Osteocyte (in vitro differentiated cells): ENCODE measurements around the gene ANKUB1. TPM values are rescaled to one million over a fixed set of nuclear protein-coding genes. Genes with fewer than 3 reads are reported as not detected.

Experiments
- DNase-seq: peaks from one replicate; pipeline ENCODE4 v3.0.0; 2021; ENCODE audit warnings: mixed read lengths; ENCODE audit not compliant: unreplicated experiment; ENCODE audit errors: extremely low spot score
- H3K27ac Mint-ChIP-seq: one replicate; pipeline ENCODE4 v1.8.0; 2021; ENCODE audit warnings: mild to moderate bottlenecking, mixed read lengths; ENCODE audit not compliant: unreplicated experiment
- H3K27me3 Mint-ChIP-seq: one replicate; pipeline ENCODE4 v1.8.0; 2021; ENCODE audit warnings: mixed read lengths; ENCODE audit not compliant: unreplicated experiment
- H3K36me3 Mint-ChIP-seq: one replicate; pipeline ENCODE4 v1.8.0; 2021; ENCODE audit warnings: mixed read lengths; ENCODE audit not compliant: unreplicated experiment
- H3K4me1 Mint-ChIP-seq: one replicate; pipeline ENCODE4 v1.8.0; 2021; ENCODE audit warnings: mixed read lengths; ENCODE audit not compliant: unreplicated experiment
- H3K4me3 Mint-ChIP-seq: one replicate; pipeline ENCODE4 v1.8.0; 2021; ENCODE audit warnings: mild to moderate bottlenecking, moderate library complexity, mixed read lengths; ENCODE audit not compliant: unreplicated experiment
- H3K9me3 Mint-ChIP-seq: one replicate; pipeline ENCODE4 v1.8.0; 2021; ENCODE audit warnings: mixed read lengths; ENCODE audit not compliant: unreplicated experiment
- CTCF ChIP-seq: fragments of 200-600 bp; sonication (generic); IDR thresholded peaks from 2 replicates; pipeline ENCODE4 v1.5.0; 2021; ENCODE audit warnings: antibody characterized with exemption, mild to moderate bottlenecking, moderate library complexity
- total RNA-seq: library from RNA; stranded (reverse); gene quantifications from 2 replicates; pipeline ENCODE4 v1.2.1, GENCODE V29; 2021

The ANKUB1 gene
- total RNA-seq, 1 donor from 2014 or later: not detected

DNA sequence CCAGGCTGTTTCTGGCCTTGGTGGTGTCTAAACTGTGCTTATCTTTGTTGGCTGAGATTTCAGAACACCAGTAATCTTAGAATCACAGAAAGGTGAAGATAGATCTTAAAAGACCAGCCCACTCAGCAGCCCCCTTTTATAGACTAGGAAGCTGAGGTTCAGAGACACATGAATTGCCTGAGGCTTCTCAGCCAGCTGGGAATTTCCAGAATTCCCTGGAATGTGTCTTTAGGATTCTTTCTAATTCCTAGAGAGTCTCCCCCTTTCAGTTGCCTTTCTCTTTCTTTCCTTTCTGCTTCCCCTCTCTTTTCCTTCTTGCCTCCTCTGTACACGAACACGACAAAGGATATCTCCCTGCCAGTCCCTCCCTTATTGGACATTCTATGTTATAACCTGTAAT, 19.5 kb downstream of the ANKUB1 start:
- Mint-ChIP-seq H3K9me3 (no peaks in the 10 kb centered on the region), H3K36me3 (no peaks in the 10 kb centered on the region)
- TF ChIP-seq CTCF: no peak

GRCh38 chr3:149771652-149772271, 20.6 kb downstream of the ANKUB1 start:
- H3K27me3 Mint-ChIP-seq: peaks cover 22% of the 10 kb centered on the region
- no peak overlapping the region for H3K4me3 Mint-ChIP-seq
- no peaks in the 10 kb centered on the region for H3K36me3 Mint-ChIP-seq
- DNase-seq: no peak
- H3K4me1 Mint-ChIP-seq: peaks cover 2% of the 10 kb centered on the region
- H3K9me3 Mint-ChIP-seq: no peaks in the 10 kb centered on the region
- no peak overlapping the region for H3K27ac Mint-ChIP-seq
- peak; percentile 76 for TF ChIP-seq CTCF

More for the DNA sequence above, 19.5 kb downstream of the ANKUB1 start:
- Mint-ChIP-seq H3K27ac (no peak overlapping the region), H3K4me1 (peaks cover 2% of the 10 kb centered on the region), H3K27me3 (peaks cover 13% of the 10 kb centered on the region), H3K4me3 (no peak overlapping the region)
- DNase-seq: no peak

DNA sequence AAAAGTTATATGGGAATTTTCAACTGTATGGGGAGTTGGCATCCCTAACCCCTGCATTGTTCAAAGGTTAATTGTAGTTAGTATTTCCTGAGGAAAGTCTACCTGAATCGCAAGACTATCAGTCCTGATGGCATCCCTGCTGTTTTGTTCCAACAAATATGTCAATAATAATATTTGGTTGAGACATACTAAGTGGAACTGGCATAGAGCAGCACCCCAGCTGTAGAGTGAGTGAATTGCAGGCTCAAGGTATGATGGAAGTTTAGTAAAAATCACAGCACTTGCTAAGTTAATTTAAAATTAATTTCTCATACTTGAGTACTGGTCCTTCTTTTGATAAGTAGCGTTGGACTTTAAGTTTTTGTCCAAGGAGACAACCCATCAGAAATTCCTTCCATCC, 22.1 kb downstream of the ANKUB1 start:
- Mint-ChIP-seq H3K9me3 (no peaks in the 10 kb centered on the region), H3K36me3 (no peaks in the 10 kb centered on the region), H3K27me3 (peaks cover 35% of the 10 kb centered on the region), H3K4me3 (no peak overlapping the region), H3K27ac (no peak overlapping the region), H3K4me1 (peaks cover 2% of the 10 kb centered on the region)
- no peak for DNase-seq
- no peak for TF ChIP-seq CTCF

DNA sequence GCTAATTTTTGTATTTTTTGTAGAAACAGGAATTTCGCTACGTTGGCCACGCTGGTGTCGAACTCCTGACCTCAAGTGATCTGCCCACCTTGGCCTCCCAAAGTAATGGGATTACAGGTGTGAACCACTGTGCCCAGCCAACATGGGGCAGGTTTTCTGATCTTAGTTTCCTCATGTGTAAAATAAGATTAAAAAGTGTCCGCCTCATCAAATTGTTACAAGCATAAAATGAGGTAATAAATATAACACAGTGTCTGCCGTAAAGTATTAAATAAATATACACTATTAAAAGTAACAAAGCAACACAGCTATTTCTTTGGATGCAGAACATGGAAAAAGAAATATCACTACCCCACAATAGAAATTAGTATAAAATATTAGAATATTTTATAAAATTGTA, 23.6 kb downstream of the ANKUB1 start:
- Mint-ChIP-seq H3K36me3 (no peaks in the 10 kb centered on the region), H3K4me3 (no peak overlapping the region), H3K27me3 (peaks cover 44% of the 10 kb centered on the region), H3K27ac (no peak overlapping the region), H3K4me1 (peaks cover 2% of the 10 kb centered on the region), H3K9me3 (no peaks in the 10 kb centered on the region)
- no peak for DNase-seq
- TF ChIP-seq CTCF: no peak

DNA sequence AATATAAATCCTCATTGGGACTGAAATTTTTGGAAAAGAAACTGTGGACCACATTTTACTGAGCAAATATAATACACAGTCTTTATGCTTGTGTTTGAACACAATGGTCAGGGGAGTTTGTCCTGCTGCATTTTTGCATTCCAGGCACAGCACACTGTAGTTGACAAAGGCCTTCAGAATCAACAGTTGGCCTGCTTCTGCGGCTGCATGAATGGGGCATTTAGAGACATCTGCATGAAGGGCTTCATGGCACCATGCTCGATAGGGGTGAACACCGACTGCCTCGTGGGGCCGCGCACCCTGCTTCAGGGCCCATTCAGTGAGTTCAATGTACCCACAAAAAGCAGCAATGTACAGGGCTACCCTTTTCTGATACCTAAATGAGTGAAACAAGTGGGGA, 24.6 kb downstream of the ANKUB1 start:
- Mint-ChIP-seq H3K27ac (no peak overlapping the region), H3K4me1 (no peaks in the 10 kb centered on the region), H3K4me3 (no peak overlapping the region), H3K27me3 (peaks cover 44% of the 10 kb centered on the region), H3K36me3 (no peaks in the 10 kb centered on the region), H3K9me3 (no peaks in the 10 kb centered on the region)
- DNase-seq: no peak
- TF ChIP-seq CTCF: no peak
